Sigmoid colon (tissue), 4 donors: ENCODE data around the gene FEM1A.

ENCODE experiments used
- CTCF ChIP-seq, 4 experiments: fragments of 450-650 bp in 3 of 4; fragments of 200-600 bp in 1 of 4; IDR thresholded peaks; one replicate each; pipeline ENCODE4 v1.5.1; 2016 to 2019; ENCODE audit warnings: antibody characterized with exemption in 4 of 4, mild to moderate bottlenecking in 3 of 4, moderate library complexity in 2 of 4
- EP300 ChIP-seq, 4 donors: sonication (generic); formaldehyde crosslinking; IDR thresholded peaks; one replicate each; pipeline ENCODE4 v1.6.1; 2017; ENCODE audit warnings: antibody characterized with exemption in 4 of 4
- POLR2A ChIP-seq, 2 donors: fragments of 450-650 bp; IDR thresholded peaks; one replicate each; pipeline ENCODE4 v1.6.1; 2016; ENCODE audit warnings: antibody characterized with exemption in 2 of 2, mild to moderate bottlenecking in 2 of 2, moderate library complexity in 2 of 2

- TF ChIP-seq POLR2A (IDR thresholded peaks at IDR 0.05) (no peak), CTCF (IDR thresholded peaks at IDR 0.05) (no peak), EP300 (IDR thresholded peaks at IDR 0.05) (no peak)
Observed at GRCh38 chr19:4780860-4781259, 10.7 kb upstream of the FEM1A start.
